Sciatic nerve (tissue), 2 donors: ENCODE data around the gene ELL2. TPM values are rescaled to one million over a fixed set of nuclear protein-coding genes. Genes with fewer than 3 reads are reported as not detected.
"Not testable (repeated sequence)": the region's sequence is repeated elsewhere in the genome, so short reads cannot be mapped to it uniquely, and the experiment has no call there.

Experiments
- ATAC-seq: fragments of 200-7000 bp; cut with Tn5 transposase; one replicate; pipeline ENCODE4 v1.9.1; 2020; ENCODE audit warnings: mild to moderate bottlenecking, moderate library complexity
- DNase-seq: peaks from one replicate; pipeline ENCODE4 v3.0.0-alpha.2; 2020; ENCODE audit warnings: low spot score
- intact Hi-C: fragments of 100-400 bp; cut with DNase I; formaldehyde crosslinking; loops from one replicate; pipeline ENCODE4 v1.14.2; 2022
- total RNA-seq: library from RNA; stranded (reverse); fragmentation: NEBNext Ultra II Directional; extraction: Animal tissue kit (Norgen Biotek cat#: 25700); gene quantifications from one replicate; pipeline ENCODE4 v1.2.1, GENCODE V29; 2021
- donor health status: DM: no; HTN: no; CAD: no.
- donor health status: DM: no; HTN: no; CAD: no.

The ELL2 gene
- total RNA-seq, 1 donor from 2014 or later, result 50.4 TPM

- DNase-seq (no peak), ATAC-seq (no peak)
- intact Hi-C loops, result no loop called here
Measured at GRCh38 chr5:95936812-95937397, 24.7 kb downstream of the ELL2 start.

DNA sequence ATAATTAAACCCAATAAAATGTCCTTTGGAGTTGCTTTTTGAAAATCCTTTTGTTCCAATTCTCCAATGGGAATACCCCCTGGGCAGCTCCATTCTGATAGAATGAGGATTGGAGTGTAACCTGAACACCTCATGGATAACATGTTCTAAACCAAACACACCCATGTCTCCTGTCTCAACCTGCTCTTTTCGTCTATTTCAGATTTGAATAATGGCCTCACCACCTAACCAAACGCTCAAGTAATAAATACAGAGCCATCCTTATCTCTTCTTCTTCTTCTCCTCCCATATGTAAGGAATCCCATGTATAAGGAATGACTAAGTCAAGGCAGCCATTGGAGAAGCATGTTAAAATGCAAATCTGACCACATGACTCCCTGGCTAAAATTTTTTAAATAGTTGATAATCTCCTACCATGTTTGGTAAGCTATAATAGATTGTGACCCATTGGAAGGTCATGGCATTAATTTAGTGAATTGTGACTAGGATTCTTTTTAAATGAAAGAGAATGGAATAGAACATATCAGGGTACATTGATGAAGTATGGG, 26.0 kb downstream of the ELL2 start:
- intact Hi-C loops, result no loop called here
- ATAC-seq (no peak), DNase-seq (no peak)

- intact Hi-C loops, result no loop called here
- no peak for ATAC-seq
- DNase-seq, result no peak
Measured at GRCh38 chr5:95934207-95934804, 27.3 kb downstream of the ELL2 start.

DNA sequence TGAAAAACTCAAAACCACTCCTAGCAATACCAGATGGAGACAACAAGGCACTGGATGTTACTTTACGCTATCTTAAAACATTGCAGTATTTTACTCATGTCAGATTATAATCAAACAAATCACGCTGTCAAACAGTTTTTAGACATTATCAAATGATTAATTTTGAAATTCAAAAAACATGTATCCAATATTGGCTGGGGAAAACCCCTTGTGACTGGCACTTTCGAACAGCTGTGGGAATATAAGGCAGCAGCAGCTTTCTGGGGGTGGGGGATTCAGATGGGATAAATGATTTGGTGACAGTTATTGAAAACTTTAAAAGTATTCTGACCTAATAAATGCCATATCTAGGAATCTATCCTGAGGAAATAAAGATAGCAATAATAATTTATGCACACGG, 28.7 kb downstream of the ELL2 start:
- intact Hi-C loops, result no loop called here
- no peak for DNase-seq
- ATAC-seq, result no peak

DNA sequence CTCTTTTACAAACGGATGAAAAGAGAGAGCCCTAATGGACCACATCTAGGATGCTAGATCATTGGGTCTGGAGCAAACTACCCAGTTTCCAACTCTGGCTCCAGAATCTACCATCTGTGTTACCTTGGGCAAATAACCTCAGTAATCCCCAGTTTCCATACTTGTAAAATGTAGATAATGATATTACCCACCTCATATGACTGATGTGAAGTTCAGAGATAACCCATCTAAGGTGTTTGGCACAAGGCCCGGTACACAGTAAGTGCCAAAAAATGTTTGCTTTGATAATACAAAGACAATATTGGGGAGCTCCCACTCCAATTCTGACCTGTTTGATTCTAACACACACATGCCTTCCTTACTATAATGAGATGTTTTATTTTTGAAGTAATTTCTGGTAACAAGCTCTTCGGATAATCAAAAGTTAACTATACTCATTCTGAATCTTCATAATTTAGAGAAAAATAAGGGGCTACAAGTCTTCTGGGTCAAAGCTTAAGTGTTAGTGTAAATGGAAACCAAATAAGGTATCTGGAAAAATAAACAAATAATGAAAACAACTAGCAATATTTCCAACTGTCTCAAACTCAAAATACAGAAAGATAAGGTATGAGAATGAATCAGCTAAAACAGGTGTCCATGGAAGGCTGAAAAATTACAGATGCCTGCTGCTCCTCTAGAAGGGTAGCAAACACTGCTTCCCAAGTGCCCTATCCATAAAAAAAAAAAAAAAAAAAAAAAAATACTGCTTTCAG, 30.4 kb downstream of the ELL2 start:
- intact Hi-C loops, result no loop called here
- ATAC-seq (no peak), DNase-seq (no peak)

GRCh38 chr5:95930141-95930930, 31.3 kb downstream of the ELL2 start:
- no peak for DNase-seq
- intact Hi-C loops, result no loop called here
- ATAC-seq, result no peak

DNA sequence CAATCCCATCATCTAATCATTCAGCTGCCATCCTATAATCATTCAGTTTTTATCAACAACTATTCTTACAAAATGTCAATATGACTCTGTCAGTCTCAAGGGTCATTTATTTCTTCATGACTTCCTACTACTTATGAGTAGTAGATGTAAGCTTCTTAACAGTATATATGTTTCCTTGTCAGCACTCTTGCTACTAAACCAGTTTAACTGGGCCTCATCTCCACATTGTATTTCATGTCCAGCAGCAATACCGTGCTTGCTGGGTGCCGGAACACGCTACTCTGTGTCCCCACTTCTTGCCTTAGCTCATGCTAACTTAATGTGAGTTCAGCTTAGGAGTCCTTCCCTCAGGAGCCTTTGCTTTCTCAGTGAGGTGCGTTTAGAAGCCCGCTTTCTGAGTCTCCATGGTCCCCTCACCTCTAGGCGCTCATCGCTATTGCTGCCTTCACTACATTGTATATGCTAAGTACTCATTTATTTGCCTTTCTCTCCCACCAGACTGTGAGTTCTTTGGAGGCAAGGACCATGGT, 32.9 kb downstream of the ELL2 start:
- DNase-seq, result no peak
- intact Hi-C loops, result no loop called here
- ATAC-seq, result no peak

DNA sequence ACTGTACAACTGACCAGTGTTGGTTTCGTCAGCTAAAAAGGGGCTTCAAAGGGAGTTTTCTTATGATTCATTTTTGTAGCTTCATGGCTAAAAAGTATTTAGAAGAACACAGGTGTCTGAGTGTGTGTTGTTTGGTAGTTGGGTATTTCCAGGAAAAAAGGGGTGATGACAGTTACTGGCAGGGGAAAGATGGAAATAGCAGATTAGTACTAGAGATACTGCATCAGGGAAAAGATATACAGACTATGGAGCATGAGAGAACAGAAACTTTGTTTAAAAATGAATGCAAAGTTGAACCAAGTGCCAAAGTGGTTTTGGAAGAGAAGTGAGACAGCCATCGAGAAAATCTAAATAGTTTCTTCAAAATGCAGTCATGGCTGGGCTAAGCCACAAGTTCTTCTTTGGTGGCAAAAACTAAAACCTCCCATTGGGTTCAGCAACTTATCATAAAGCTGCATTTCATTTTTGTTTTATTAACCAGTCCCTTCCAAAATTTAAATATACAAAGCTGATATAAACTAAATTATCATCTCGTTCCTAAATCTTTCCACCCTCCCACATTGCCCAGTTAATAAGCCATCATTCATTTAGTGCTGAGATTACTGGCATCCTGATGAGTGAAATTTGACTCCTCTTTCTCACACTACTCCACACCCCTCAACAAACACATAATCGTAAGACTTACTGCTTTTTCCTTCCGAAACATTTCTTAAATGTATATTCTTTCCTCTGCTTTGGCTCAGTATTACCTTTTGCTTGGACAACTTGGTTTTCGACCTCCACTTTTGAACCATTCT, 33.5 kb downstream of the ELL2 start:
- ATAC-seq (no peak), DNase-seq (no peak)
- intact Hi-C loops, result no loop called here

GRCh38 chr5:95927300-95927699, 34.4 kb downstream of the ELL2 start:
- ATAC-seq, intact Hi-C loops, DNase-seq: not testable (repeated sequence)

DNA sequence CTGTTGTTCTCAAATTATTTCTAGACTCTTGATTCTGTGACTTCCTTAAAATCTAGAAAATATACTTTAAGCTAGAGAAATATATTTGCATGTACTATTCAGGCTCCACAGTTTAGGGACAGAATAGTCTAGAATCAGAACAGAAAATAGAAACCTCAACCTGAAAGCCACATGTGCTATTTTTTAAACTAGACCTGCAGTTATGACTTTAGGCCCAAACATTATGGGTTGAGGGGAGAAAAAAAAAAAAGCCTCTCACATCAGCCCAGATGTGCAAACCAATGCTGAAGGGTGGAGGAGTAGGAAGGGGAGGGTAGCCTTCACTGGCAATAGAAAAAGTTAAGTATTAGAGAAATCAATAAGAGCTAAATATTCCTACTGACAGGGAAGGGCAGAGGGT, 35.7 kb downstream of the ELL2 start:
- intact Hi-C loops, result no loop called here
- ATAC-seq (no peak), DNase-seq (no peak)

DNA sequence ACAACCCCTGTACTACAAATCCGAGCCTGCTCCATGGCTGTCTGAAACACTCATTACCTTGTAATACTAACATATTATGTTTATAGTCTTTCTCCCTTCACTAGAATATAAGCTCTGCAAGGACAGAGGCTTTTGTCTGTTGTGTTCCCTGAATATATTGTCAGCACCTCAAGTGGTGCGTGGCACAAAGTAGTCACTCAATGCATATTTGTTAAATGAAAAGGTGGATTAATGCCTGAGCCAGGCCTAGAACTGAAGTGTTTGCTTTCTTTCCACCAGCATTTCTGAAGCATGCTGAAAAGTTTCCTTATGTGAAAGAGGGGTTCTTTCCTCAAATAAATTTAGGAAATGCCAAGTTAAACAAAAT, 36.3 kb downstream of the ELL2 start:
- intact Hi-C loops, result no loop called here
- DNase-seq (no peak), ATAC-seq (no peak)

DNA sequence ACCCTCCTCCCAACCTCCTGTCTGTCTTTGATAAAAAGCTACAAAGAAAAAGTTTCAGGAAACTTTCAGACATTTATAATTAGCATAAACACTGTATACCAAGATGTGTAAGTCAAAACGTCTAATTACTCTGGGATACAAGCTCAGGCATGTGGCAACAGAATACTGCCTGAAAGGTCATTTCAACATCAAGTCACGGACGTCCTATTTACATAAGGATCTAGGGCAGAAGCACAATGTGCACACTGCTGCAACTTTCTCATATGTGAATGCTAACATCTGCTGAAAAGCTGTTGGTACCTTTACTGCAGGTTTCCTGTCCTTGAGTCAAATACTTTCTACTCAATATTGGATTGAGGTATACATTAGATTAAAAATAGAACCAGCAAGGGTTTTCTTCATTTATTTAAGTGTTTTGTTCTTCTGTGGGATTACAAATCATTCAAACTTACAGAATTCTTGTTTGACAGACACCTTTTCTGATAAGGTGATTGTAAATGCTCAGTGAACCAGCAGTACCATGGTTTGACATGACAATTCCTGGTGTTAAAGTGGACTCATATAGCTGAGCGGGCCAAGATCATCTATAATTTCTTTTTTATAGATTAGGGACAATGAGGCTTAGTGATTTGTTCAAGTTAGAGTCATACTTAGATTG, 36.8 kb downstream of the ELL2 start:
- no peak for DNase-seq
- intact Hi-C loops, result no loop called here
- no peak for ATAC-seq

GRCh38 chr5:95923918-95924544, 37.6 kb downstream of the ELL2 start:
- DNase-seq, result no peak
- no peak for ATAC-seq
- intact Hi-C loops, result no loop called here

DNA sequence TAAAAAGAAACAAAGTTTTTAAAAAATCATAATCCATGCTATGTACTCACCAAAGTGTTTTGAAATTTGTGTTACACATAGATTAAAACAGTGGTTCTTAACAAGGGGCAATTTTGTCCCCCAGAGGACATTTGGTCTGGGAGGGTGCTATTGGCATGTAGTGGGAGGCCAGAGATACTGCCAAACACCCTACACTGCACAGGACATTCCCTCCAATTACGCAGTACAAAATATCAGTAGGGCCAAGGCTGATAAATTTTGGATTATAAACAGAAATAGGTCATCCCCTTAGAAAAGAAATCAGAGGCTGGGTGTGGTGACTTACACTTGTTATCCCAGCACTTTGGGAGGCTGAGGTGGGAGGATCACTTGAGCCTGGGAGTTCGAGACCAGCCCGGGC, 38.9 kb downstream of the ELL2 start:
- intact Hi-C loops, result no loop called here
- DNase-seq, result no peak
- ATAC-seq, result no peak

- no peak for DNase-seq
- ATAC-seq, result no peak
- intact Hi-C loops, result no loop called here
Measured at GRCh38 chr5:95921501-95921900, 40.1 kb downstream of the ELL2 start.

GRCh38 chr5:95920822-95921221, 40.8 kb downstream of the ELL2 start:
- ATAC-seq (no peak), DNase-seq (no peak)
- intact Hi-C loops, result no loop called here

GRCh38 chr5:95919658-95920057, 42.0 kb downstream of the ELL2 start:
- ATAC-seq, result no peak
- intact Hi-C loops, result no loop called here
- DNase-seq, result no peak
